Body of pancreas (tissue), 4 donors: Measurements from ENCODE around the gene CDH4.

Experiments
- CTCF ChIP-seq, 7 experiments: fragments of 450-650 bp in 4 of 7; fragments of 200-600 bp in 3 of 7; sonication (generic) in 3 of 7; IDR thresholded peaks; one replicate each; pipeline ENCODE4 v1.5.1; 2016 to 2019; ENCODE audit warnings: antibody characterized with exemption in 7 of 7
- POLR2A ChIP-seq, 3 donors: fragments of 450-650 bp; IDR thresholded peaks; one replicate each; pipeline ENCODE4 v1.6.1; 2016; ENCODE audit warnings: antibody characterized with exemption in 3 of 3, mild to moderate bottlenecking in 2 of 3

DNA sequence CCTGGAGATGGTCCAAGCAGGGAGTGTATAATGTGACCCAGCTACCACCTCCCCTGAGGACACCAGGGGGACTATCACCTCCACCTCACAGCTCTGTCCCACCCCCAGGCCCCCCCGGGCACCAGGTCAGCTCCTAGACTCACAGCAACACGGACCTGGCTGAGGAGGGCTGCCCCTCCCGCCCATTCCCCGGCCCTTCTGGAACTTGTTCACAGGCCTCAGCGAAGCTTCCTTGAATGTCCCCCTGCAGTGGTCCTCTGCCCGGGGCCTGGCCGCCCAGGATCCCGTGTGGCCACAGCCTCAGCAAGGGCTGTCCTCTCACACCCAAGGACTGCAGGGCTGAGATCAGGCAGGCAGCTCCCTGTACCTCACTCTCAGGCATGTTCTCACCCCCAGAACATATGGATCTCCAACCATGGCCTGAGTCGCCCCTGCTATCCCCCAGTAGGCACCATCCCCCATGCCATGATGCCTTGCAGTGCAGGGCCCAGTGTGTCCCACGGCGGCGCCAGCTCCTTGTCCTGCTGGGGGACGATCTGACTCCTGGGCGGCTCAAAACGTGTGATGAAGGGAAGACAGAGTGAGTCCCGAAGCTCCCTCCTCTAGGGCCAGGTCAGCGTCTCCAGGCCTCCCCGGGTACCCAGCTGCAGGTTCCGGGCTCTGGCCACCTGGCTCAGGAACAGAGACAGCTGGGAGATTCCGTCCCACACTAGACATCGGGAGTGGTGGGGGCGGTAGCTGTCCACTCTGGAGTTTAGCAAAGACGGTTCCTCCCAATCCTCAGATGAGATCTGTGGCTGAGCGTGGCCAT, 655.2 kb downstream of the CDH4 start:
- TF ChIP-seq CTCF (IDR thresholded peaks at IDR 0.05) (no peak), POLR2A (IDR thresholded peaks at IDR 0.05) (no peak)
